GM12874 (cell line): ENCODE results near the gene ACBD6.

Experiments
- CTCF ChIP-seq: IDR thresholded peaks from 2 replicates; pipeline ENCODE4 v1.5.1; 2011; ENCODE audit warnings: low read depth, mild to moderate bottlenecking, control low read depth, low read length, moderate library complexity; ENCODE audit not compliant: insufficient read depth

ACBD6 gene

GRCh38 chr1:180312926-180313325 lies 189.5 kb downstream of the ACBD6 start:
- no peak for TF ChIP-seq CTCF

DNA sequence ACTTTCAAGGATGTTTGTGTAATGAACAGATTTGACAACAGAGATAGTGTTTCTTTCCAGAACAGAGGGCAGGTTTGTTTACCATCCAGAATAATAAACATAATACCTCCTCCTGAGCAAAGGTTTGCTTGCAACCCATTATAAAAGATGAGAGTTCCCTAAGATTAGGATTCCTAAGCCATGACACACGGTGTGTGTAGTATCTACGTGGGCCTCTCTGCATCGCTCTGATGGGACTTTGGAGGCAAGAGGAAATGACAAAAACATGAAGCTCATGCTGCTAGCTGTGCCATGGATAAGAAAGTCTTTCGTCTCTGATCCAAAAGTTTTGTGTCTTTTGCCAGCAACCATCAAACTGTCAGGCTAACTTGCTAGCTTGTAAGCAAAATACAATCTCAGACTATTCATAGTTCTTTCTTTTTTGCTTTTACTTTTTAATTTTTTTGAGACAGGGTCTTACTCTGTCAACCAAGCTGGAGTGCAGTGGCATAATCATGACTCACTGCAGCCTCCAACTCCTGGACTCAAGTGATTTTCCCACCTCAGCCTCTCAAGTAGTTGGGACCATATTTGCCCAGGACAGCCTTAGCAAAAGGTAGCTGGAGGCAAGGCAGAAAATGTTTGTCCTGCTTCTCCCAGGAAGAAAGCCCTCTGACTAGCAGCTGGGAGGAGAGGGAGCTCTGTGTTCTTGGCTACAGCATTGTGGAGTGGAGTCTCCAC lies 191.2 kb downstream of the ACBD6 start:
- no peak for TF ChIP-seq CTCF

GRCh38 chr1:180310095-180310494 lies 192.3 kb downstream of the ACBD6 start:
- TF ChIP-seq CTCF, result no peak

GRCh38 chr1:180309338-180309737 lies 193.0 kb downstream of the ACBD6 start:
- no peak for TF ChIP-seq CTCF

DNA sequence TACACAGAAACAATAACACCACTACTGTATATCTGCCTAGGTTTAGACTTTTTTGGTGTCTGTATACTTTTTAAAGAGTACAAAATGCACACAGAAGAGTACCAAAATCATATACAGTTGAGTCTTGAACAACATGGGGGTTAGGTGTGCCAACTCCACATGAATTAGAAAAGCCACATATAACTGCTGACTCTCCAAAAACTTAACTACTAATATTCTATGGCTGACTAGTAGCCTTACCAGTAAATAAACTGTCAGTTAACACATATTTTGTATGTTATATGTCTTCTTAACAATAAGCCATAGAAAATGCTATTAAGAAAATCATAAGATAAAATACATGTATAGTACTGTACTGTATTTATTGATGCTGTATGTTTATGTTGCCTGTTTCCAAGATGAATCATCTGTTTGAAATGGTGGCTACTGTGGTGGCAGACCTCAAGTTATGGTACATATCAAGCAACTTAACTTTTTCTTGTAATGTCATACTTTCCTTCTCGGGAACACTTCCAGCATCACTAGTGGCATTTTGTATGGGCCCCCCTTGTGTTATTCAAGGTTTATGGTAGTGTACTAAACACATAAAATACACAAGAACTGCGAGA lies 201.1 kb downstream of the ACBD6 start:
- TF ChIP-seq CTCF, result no peak

- TF ChIP-seq CTCF, result no peak
These were observed 202.7 kb downstream of the ACBD6 start for GRCh38 chr1:180299479-180300221.

- TF ChIP-seq CTCF, result no peak
These were observed 206.4 kb downstream of the ACBD6 start for GRCh38 chr1:180295999-180296398.
